CD4-positive, alpha-beta T cell treated with Interleukin-6 at 100 ng/mL for 8 hours (primary cell): ENCODE results near the gene JOSD1.
A peak's percentile ranks its signal among the peaks of the same experiment; 100 is the strongest.
"Not testable (repeated sequence)": the region's sequence is repeated elsewhere in the genome, so short reads cannot be mapped to it uniquely, and the experiment has no call there.

Experiments used
- DNase-seq: peaks from one replicate; pipeline ENCODE4 v3.0.0-alpha.2; 2020; ENCODE audit warnings: mixed read lengths, low spot score

The JOSD1 gene

DNA sequence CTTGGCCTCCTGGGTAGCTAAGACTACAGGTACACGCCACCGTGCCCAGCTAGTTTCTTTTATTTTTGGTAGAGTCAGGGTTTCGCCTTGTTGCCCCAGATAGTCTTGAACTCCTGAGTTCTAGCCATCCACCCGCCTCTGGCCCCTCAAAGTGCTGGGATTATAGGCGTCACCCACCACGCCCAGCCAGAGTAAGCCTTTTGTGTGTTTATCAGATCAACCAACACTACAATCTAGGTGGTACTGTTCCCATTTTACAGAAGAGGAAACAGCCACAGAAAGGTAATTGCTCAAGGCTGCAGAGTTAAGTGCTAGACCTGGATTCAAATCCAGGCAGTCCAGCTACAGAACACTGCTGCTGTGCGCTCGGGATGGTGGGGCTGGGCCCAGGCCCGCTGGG lies 15.8 kb downstream of the JOSD1 start:
- DNase-seq, result no peak

GRCh38 chr22:38681582-38682335 lies 19.0 kb downstream of the JOSD1 start, which contains the start of gene TOMM22:
TOMM22 (plus strand) TSS chr22:38681957; CDS start chr22:38681979, 22 bp downstream.
- DNase-seq, result peak; percentile 80

- no peak for DNase-seq
These were observed 24.9 kb downstream of the JOSD1 start for GRCh38 chr22:38675833-38676232.

DNA sequence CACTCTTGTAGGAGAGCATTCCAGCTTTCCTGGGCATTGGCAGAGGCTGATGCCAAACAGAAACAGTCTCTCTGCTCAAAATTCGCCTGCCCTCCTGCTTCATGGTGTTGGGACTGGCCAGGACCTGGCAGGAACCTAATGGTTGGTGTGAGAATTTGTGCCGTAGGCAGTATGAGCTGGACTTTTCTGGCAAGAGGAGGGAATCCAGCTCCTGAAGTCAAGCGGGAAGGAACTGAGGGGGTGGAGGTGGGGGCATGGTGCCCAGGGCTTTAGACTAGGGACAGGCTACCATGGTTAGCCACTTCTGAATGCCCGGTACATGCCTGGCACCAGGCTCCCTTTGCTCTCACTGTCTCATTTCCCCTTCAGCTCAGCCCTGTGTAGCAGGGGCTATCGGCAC lies 25.9 kb downstream of the JOSD1 start:
- DNase-seq, result no peak

- DNase-seq, result peak; percentile 16
These were observed 43.5 kb downstream of the JOSD1 start for GRCh38 chr22:38657045-38657909.

GRCh38 chr22:38656256-38657044 lies 44.3 kb downstream of the JOSD1 start, which contains the start of the genes CBY1 and FAM227A:
CBY1 (plus strand) TSS chr22:38656638; CDS start chr22:38668055, 11,417 bp downstream.
FAM227A (minus strand) TSS chr22:38656392; CDS start chr22:38650168, 6,224 bp downstream.
- DNase-seq, result peak; percentile 78

DNA sequence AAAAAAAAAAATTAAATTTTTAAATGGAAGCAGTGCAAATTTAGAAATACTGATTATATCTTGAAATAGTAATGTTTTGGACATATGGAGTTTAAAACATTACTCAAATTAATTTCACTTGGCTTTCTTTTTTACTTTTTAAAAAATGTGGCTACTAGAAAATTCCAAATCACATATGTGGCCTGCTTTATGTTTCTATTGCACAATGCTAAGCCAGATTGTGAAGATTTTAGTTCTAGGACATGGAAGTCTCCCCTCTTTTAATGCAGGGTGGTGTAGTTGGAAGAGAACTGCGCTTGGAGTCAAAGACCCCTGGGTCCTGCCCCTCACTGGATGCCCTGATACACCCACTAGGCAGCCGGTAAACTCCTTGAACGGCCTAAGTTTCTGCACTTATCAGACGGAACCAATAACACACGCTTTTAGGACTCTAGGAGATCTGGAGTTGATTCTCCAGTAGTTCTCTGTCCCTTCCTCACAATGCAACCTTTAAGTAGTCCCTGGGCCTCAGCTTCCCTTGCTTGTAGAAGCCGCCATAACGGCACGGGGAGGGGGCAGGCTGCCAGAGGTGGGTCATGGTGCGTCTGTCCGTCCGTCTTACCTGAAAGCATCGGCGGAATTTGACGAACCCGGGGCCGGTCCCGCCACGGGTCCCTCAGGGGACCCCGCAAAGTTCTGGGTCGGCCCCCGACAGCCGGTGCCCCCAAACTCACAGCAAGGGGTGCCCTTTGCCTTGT lies 45.1 kb downstream of the JOSD1 start:
- DNase-seq, result no peak

- DNase-seq, result no peak
These were observed 47.0 kb downstream of the JOSD1 start for GRCh38 chr22:38653741-38654140.

DNA sequence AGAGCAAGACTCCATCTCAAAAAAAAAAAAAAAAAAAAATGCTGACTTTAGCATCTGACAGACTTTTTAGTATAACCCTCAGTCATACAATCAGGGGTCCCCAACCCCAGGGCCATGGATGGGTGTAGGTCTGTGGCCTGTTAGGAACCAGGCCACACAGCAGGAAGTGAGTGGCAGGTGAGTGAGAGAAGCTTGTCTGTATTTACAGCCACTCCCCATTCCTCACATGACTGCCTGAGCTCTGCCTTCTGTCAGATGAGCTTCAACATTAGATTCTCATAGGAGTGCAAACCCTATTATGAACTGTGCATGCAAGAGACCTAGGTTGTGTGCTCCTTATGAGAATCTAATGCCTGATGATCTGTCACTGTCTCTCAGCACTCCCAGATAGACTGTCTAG lies 47.9 kb downstream of the JOSD1 start:
- no peak for DNase-seq

GRCh38 chr22:38649841-38650522 lies 50.8 kb downstream of the JOSD1 start:
- DNase-seq, result no peak

GRCh38 chr22:38645430-38645829 lies 55.3 kb downstream of the JOSD1 start:
- no peak for DNase-seq

GRCh38 chr22:38644245-38644644 lies 56.5 kb downstream of the JOSD1 start:
- DNase-seq, result not testable (repeated sequence)

GRCh38 chr22:38641476-38642040 lies 59.2 kb downstream of the JOSD1 start:
- DNase-seq, result no peak

GRCh38 chr22:38638728-38639127 lies 62.0 kb downstream of the JOSD1 start:
- no peak for DNase-seq

DNA sequence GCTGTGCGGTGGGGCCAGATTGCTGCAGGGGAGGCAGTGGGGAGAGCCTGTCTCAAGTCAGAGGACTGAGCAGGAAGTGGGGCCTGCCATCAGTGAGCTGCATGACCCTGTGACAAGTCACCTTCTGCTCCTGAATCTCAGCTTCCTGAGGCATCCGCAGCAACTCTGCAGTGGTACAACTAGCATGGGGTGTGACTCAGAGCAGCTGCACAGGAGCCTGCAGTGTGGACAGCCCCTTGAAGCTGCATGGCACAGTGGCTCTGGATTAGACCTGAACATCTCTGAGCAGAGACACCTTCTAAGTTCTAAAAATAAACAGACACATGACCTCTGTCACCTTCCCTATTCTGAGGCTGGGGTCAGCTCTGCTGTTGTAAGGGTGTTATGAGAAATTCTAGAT lies 62.5 kb downstream of the JOSD1 start:
- no peak for DNase-seq
